Spleen (tissue), 11 donors: ENCODE measurements around the gene AOAH. TPM values are rescaled to one million over a fixed set of nuclear protein-coding genes. Genes with fewer than 3 reads are reported as not detected.
A peak's percentile ranks its signal among the peaks of the same experiment; 100 is the strongest.

Experiments used
- DNase-seq: peaks from one replicate; pipeline ENCODE4 v3.0.0-alpha.2; 2020
- H3K27ac ChIP-seq, 8 donors: fragments of 200-600 bp; sonication (generic) in 7 of 8; 1 replicate in 4 of 8; 2 replicates in 4 of 8; pipeline versions ENCODE4 v1.5.0 to v1.8.0; 2016 to 2021; ENCODE audit warnings: inconsistent platforms in 4 of 8, mild to moderate bottlenecking in 4 of 8, moderate library complexity in 1 of 8
- H3K27me3 ChIP-seq, 7 donors: fragments of 200-600 bp; sonication (generic) in 6 of 7; replicated peaks in 1 of 7; 1 replicate in 4 of 7; 2 replicates in 3 of 7; pipeline versions ENCODE4 v1.5.0 to v1.8.0; 2016 to 2021; ENCODE audit warnings: inconsistent platforms in 3 of 7, mild to moderate bottlenecking in 1 of 7
- H3K36me3 ChIP-seq, 6 donors: fragments of 200-600 bp; sonication (generic) in 5 of 6; 1 replicate in 4 of 6; 2 replicates in 2 of 6; pipeline versions ENCODE4 v1.5.0 to v1.8.0; 2016 to 2021; ENCODE audit warnings: inconsistent platforms in 2 of 6
- H3K4me1 ChIP-seq, 6 donors: fragments of 200-600 bp; sonication (generic) in 5 of 6; 1 replicate in 3 of 6; 2 replicates in 3 of 6; pipeline versions ENCODE4 v1.5.0 to v1.8.0; 2016 to 2021; ENCODE audit warnings: inconsistent platforms in 3 of 6
- H3K4me3 ChIP-seq, 8 donors: fragments of 200-600 bp; sonication (generic) in 7 of 8; 1 replicate in 4 of 8; 2 replicates in 4 of 8; pipeline versions ENCODE4 v1.5.0 to v1.8.0; 2016 to 2021; ENCODE audit warnings: inconsistent platforms in 4 of 8, mild to moderate bottlenecking in 4 of 8, moderate library complexity in 2 of 8
- H3K9me3 ChIP-seq, 8 donors: fragments of 200-600 bp; sonication (generic) in 7 of 8; 1 replicate in 4 of 8; 2 replicates in 4 of 8; pipeline versions ENCODE4 v1.5.0 to v1.8.0; 2016 to 2021; ENCODE audit warnings: inconsistent platforms in 4 of 8
- POLR2A ChIP-seq, 3 donors: fragments of 450-650 bp; IDR thresholded peaks; one replicate each; pipeline ENCODE4 v1.5.1; 2017; ENCODE audit warnings: antibody characterized with exemption in 3 of 3, mild to moderate bottlenecking in 1 of 3
- POLR2AphosphoS5 ChIP-seq, 3 donors: sonication (generic); formaldehyde crosslinking; IDR thresholded peaks; one replicate each; pipeline ENCODE4 v1.5.1; 2017; ENCODE audit warnings: antibody characterized with exemption in 3 of 3
- WGBS, 5 donors: extraction: QIAGEN DNeasy Blood & Tissue Kit in 3 of 5; methylation state at CpG; one replicate each; pipeline versions ENCODE4 v1.1.5 to v1.1.7; 2013 to 2018; 5-methylcytosine and 5-hydroxymethylcytosine counted together
- intact Hi-C: fragments of 100-400 bp; cut with DNase I; formaldehyde crosslinking; loops from one replicate; pipeline ENCODE4 v1.15.0; 2023; ENCODE audit warnings: low total_unique reads
- polyA plus RNA-seq, 3 donors: library from polyadenylated mRNA; stranded (reverse); fragments of 200-250 nt; gene quantifications; one replicate each; pipeline ENCODE4 v1.2.1, GENCODE V29; 2013
- total RNA-seq, 7 donors: library from RNA; depleted of rRNA in 3 of 7; stranded (reverse); fragments of >200 nt in 3 of 7; fragmentation: NEBNext Ultra II Directional in 4 of 7; extraction: Animal tissue kit (Norgen Biotek cat#: 25700) in 4 of 7; gene quantifications; one replicate each; pipeline versions ENCODE4 v1.1.0 to v1.2.1, GENCODE V29; 2016 to 2021
- TF ChIP-seq, protein P1 (sequence below), 11 experiments: fragments of 200-600 bp in 7 of 11; fragments of 450-650 bp in 4 of 11; sonication (generic) in 4 of 11; IDR thresholded peaks in 8 of 11; conservative IDR thresholded peaks in 3 of 11; 1 replicate in 7 of 11; 2 replicates in 4 of 11; pipeline versions ENCODE4 v1.4.0 to v1.8.0; 2016 to 2021; ENCODE audit warnings: antibody characterized with exemption in 11 of 11, inconsistent platforms in 4 of 11, mild to moderate bottlenecking in 1 of 11
- donor health status: healthy with polysubstance abuse.
- donor health status: DM: no; HTN: no; CAD: no; lungs with moderate emphysema.
- donor health status: DM: no; HTN: no; CAD: no.
- donor health status: Bipolar disorder and iron deficiency.
- donor health status: healthy.
- donor health status: DM: no; HTN: no; CAD: no.
- donor health status: DM: yes; HTN: yes; CAD: no.

AOAH gene
- total and polyA plus RNA-seq, 10 donors = 30.3 to 316 (median 191) TPM

DNA sequence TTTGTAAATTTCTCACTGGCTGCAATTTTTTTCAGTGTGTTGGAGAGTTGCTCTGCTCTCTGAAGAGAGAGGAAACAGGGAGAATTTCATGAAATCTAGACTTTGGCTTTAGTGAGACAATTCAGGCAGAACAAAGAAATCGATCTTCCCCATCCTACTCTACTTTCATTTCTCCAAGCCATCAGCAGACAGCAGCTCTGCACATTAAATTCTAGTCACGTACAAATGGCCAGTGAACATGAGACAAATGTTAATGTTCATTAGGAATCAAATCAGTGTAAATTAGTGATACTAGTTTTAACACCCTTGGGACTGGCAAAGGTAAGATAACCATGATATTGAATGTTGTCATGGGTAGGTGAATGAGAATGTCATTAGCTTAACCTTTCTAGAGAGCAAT, 193.8 kb downstream of the AOAH start:
- WGBS, 5 donors = 73 to 86% (median 85%) methylated on average over 2 of the region's 2 CpGs
- intact Hi-C loops = no loop called here

DNA sequence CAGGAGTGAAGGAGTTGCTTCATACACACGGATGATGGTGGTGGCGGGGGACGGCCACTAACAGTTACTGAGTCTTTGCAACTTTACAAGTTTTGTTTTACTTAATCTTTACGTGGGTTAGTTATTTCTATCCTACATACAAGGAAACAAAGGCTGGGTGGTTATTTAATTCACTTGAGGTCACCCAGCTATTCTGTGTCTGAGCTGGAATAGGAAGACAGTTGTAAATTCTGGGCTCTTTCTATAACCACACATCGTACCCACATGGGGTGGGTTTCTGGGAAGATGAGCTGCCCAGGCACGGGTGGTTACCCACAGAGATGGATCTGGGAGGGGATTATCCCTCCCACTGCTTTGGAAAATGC, 196.8 kb downstream of the AOAH start:
- Histone ChIP-seq H3K4me1 (no peaks in the 10 kb centered on the region), H3K4me3 (no peak overlapping the region), H3K27ac (no peak overlapping the region), H3K27me3 (no peaks in the 10 kb centered on the region), H3K9me3 (no peaks in the 10 kb centered on the region), H3K36me3 (peaks cover 0 to 93% (median 0%) of the 10 kb centered on the region in 6 donors)
- intact Hi-C loops = no loop called here
- TF ChIP-seq POLR2A (IDR thresholded peaks at IDR 0.05) (no peak), POLR2AphosphoS5 (IDR thresholded peaks at IDR 0.05) (no peak)
- TF ChIP-seq, protein P1, sequence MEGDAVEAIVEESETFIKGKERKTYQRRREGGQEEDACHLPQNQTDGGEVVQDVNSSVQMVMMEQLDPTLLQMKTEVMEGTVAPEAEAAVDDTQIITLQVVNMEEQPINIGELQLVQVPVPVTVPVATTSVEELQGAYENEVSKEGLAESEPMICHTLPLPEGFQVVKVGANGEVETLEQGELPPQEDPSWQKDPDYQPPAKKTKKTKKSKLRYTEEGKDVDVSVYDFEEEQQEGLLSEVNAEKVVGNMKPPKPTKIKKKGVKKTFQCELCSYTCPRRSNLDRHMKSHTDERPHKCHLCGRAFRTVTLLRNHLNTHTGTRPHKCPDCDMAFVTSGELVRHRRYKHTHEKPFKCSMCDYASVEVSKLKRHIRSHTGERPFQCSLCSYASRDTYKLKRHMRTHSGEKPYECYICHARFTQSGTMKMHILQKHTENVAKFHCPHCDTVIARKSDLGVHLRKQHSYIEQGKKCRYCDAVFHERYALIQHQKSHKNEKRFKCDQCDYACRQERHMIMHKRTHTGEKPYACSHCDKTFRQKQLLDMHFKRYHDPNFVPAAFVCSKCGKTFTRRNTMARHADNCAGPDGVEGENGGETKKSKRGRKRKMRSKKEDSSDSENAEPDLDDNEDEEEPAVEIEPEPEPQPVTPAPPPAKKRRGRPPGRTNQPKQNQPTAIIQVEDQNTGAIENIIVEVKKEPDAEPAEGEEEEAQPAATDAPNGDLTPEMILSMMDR (IDR thresholded peaks at IDR 0.05 in 8 of 11, conservative IDR thresholded peaks at IDR 0.05 in 3 of 11) = no peak
- DNase-seq = no peak
- 44 to 68% (median 62%) methylated on average over 6 of the region's 6 CpGs for WGBS, 5 donors

More for the DNA sequence above, 193.8 kb downstream of the AOAH start:
- Histone ChIP-seq H3K27ac (no peak overlapping the region), H3K4me3 (no peak overlapping the region), H3K4me1 (no peaks in the 10 kb centered on the region), H3K36me3 (peaks cover 0 to 89% (median 0%) of the 10 kb centered on the region in 6 donors), H3K27me3 (no peaks in the 10 kb centered on the region), H3K9me3 (no peaks in the 10 kb centered on the region)
- TF ChIP-seq, protein P1 (IDR thresholded peaks at IDR 0.05 in 8 of 11, conservative IDR thresholded peaks at IDR 0.05 in 3 of 11) = no peak
- no peak for TF ChIP-seq POLR2AphosphoS5 (IDR thresholded peaks at IDR 0.05)
- no peak for TF ChIP-seq POLR2A (IDR thresholded peaks at IDR 0.05)
- no peak for DNase-seq

DNA sequence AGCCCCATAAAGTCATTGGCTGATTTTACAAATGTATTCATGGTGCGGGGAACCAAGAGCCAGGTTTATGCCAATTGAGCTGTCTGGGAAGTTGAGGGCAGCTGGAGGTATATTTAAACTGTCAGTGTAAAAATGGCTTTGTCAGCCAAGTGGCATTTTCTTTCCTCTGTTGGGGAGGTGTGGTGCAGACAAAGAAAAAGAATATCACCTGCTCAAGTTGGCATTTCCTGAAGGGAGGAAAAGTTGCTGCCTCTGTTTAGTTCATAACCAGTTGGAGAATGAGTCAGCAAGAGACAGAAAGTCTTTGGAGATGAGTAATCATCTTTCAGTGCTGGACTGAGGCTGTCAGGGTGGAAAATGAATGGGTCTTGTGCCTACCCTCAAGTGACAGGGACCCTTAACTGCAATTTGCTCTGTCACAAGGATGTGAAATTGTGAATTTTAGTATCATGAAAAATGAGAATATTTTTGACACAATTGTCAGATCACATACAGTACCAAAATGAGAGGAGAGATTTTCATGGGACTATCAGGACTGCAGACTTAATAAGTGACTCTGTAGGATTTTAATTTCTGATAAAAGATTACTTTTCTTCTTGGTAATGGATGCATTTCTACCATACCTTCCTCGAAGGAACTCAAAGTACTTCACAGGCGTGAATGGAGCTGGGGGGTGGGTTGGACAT, 197.3 kb downstream of the AOAH start:
- Histone ChIP-seq H3K27me3 (no peaks in the 10 kb centered on the region), H3K36me3 (peaks cover 0 to 93% (median 0%) of the 10 kb centered on the region in 6 donors), H3K27ac (no peak overlapping the region), H3K9me3 (no peaks in the 10 kb centered on the region), H3K4me1 (no peaks in the 10 kb centered on the region), H3K4me3 (no peak overlapping the region)
- intact Hi-C loops = no loop called here
- TF ChIP-seq POLR2AphosphoS5 (IDR thresholded peaks at IDR 0.05) = peak in 1 of 3 donors; percentile 10
- TF ChIP-seq, protein P1 (IDR thresholded peaks at IDR 0.05 in 8 of 11, conservative IDR thresholded peaks at IDR 0.05 in 3 of 11) = no peak
- DNase-seq = no peak
- WGBS, 5 donors = 72 to 81% (median 77%) methylated on average over 3 of the region's 3 CpGs

DNA sequence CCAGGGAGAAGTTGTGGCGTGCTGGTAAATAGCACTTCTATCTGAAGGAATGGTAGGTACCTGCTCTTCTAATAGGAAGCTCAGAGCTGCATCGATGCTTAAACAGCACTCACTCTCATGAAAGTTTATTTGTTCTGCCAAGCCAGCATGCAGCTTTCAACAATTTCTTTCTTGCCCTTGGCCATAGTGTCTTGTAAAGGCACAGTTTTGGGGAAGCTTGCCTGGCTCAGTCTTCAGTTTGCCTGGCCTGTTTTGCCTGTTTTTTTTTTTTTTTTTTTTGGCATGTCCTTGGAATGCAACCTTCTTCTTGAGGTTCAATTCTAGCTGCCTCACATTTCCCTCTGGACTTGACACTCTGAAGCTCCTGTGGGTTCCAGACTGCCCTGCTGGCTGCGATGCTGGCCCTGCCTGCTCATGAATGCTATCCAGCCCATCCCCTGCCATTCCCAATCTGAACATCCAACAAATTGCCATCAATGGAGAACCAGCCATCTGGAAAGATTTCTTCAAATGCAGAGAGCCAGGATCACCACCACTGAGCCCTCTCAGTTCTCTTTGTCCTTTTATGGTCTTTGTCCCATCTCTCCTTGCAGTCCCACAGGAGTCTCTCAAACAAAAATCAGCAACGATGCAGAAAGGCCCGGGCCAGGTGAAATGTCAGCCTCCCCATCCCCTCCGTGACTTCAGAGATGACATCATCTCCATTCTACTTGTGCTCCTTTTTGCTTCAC, 200.8 kb downstream of the AOAH start:
- no peak for DNase-seq
- no peaks in the 10 kb centered on the region for H3K4me1 ChIP-seq
- H3K27me3 ChIP-seq = no peaks in the 10 kb centered on the region
- TF ChIP-seq POLR2AphosphoS5 (IDR thresholded peaks at IDR 0.05) = no peak
- TF ChIP-seq, protein P1 (IDR thresholded peaks at IDR 0.05 in 8 of 11, conservative IDR thresholded peaks at IDR 0.05 in 3 of 11) = no peak
- TF ChIP-seq POLR2A (IDR thresholded peaks at IDR 0.05) = no peak
- intact Hi-C loops = no loop called here
- 83 to 96% (median 93%) methylated on average over 6 of the region's 6 CpGs for WGBS, 5 donors
- H3K36me3 ChIP-seq = peaks cover 0 to 93% (median 0%) of the 10 kb centered on the region in 6 donors
- no peak overlapping the region for H3K27ac ChIP-seq
- no peak overlapping the region for H3K4me3 ChIP-seq
- no peaks in the 10 kb centered on the region for H3K9me3 ChIP-seq
